ENCODE results near the gene NPPA.
"Not testable (repeated sequence)": the region's sequence is repeated elsewhere in the genome, so short reads cannot be mapped to it uniquely, and the experiment has no call there.

The NPPA gene

DNA sequence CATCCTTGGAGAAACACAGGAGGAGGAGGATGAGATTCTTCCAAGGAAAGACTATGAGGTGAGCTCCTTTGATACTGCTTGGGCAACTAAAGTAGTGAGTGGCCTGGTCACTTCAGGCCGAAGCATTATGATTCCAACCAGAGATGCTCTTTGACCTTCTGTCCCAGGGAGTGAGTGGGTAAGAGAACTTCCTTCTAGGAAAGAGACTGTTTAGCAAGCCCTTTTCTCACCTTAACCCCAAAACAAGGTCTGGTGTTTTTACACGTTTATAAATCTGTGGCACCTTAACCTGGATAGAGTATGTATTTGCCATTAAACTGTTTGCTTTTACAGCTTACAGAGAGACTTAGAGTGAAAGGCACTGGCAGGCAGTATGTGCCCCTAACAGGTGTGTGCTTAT is 40.5 kb downstream of the NPPA start:
- no peak for DNase-seq (ENCODE audit: low spot score)

DNA sequence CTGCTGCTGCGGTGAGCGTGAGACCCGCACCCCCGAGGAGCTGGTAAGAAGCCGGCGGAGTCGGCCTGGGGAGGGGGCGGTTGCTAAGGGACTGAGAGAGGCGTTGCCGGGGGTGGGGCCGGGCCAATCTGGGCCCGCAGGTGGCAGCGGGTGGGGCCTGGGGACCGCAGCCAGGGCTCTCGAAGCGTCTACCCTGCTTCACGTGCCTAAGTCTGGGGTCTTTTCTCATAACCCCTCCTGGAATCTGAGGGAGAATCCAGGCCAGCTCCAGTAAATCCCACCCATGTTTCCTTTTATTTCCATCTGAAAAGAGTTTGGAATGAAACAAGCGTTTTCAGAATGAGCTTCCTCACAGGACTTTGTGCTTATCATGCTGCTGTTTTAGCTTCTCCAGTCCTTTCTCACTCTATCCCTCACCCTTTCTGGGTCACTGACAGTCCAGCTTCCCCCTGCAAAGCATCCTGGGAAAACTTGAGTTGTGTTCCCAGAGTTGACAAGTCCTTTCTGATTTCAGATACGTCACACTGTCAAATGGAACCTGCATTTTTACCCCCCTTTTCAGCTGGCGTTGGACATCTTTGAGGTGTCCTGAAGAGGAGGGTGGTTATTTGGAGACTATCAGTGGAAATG is 41.2 kb downstream of the NPPA start:
- peak; percentile 66 for DNase-seq (ENCODE audit: low spot score)

DNA sequence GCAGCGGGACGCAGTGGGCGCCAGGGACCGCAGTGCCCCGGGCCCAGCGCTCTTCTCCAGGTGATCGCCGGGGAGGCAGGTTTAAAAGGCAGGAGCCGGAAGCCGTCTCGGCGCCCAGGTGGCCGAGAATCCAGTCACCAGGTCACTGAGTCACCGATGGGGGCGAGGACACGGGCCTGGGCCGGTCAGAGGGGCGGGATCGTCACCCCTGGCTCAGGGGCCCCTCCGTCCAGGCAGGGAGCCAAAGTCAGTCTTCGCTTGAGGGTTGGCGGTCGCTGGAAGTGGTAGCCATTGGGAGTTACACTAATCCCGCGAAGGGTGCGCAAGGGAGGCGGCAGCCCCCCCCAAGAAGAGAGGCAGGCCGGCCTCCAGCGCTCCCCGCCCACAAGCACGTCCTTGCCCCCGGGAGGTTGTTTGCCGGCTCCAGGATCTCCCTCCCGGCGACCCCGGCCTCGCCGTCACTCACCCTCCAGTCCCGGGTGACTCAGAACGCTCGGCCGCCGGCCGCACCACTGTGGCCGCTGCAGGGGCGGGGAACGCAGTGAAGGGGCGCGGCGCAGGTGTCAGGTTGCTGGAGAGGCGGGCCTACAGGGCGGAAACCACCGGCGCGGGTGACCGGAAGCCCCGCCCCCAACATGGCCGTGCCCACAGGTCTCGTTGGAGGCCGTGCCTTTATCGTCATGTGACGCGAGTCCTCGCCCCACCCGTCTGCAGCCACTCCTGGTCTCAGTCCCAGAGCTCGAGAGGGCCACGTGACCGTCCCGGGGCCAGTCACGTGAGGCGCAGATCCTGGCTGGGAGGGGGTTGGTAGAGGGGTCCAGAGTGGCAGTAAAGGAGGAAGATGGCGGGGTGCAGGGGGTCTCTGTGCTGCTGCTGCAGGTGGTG is 41.9 kb downstream of the NPPA start, which contains the start of the genes CLCN6 and MTHFR:
TSS of gene CLCN6 (plus strand) at position 770 of the 885 bp plus-strand sequence. CDS start at position 842, 72 bp downstream.
TSS of gene MTHFR (minus strand) at position 543 of the 885 bp plus-strand sequence. CDS start 2,848 bp downstream, outside the sequence.
- peak; percentile 99 for DNase-seq (ENCODE audit: low spot score)

DNA sequence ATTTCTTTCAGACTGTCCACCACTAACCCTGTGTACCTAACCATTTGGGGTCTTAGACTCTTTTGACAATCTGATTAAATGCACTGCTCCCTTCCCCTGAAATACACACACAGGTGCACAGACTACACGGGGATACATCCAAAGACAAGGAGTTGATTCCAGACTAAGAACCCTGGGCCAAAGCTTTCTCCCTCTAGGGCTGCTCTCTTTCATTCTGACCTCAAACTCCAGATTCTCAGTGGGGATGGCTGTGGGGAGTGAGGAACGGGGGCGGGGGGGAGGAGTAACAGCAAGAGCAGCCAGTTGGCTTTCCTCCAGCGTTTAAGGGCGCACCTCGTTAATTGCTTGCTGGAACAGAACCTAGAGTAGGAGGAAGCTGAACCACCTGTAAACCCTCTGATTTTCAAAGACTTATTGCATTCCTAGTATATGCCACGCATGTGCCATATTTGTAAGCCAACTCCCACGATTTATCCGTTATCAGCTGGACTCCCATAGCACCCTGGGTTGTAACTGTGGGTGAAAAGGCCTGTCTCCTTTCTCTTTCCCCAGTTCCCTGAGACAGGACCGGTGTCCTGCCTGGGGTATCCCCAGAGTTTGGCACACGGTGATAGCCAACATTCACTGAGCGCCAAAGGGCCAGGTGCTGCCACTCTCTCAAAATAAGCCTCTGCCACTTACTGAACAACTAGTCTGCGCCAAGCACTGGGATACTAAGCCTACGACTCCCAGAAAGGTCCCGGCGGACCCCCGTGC is 42.7 kb downstream of the NPPA start:
- DNase-seq (ENCODE audit: low spot score) = peak; percentile 77

DNA sequence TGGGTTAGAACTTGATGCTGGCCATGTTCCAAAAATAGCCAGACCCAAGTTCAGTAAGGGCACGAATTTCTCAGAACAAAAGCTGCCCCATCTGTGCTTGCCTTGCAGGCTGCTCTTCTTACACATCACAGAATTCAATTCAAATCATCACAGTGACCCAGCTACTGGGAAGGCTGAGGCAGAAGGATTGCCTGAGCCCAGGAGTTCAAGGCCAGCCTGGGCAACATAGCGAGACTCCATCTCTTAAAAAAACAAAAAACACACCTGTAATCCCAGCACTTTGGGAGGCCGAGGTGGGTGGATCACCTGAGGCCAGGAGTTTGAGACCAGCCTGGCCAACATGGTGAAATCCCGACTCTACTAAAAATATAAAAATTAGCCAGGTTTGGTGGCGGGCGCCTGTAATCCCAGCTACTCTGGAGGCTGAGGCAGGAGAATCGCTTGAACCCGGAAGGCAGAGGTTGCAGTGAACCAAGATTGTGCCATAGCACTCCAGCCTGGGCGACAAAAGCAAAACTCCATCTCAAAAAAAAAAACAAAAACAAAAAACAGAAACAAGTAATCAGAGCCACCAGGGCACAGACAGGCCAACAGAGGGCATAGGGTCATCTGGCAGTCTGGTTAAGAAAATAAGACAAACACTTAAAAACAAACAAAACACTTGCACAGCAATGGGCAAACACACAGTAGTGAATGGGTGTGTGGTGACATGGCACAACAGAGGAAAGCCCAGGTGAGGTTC is 43.5 kb downstream of the NPPA start:
- DNase-seq (ENCODE audit: low spot score) = not testable (repeated sequence)

DNA sequence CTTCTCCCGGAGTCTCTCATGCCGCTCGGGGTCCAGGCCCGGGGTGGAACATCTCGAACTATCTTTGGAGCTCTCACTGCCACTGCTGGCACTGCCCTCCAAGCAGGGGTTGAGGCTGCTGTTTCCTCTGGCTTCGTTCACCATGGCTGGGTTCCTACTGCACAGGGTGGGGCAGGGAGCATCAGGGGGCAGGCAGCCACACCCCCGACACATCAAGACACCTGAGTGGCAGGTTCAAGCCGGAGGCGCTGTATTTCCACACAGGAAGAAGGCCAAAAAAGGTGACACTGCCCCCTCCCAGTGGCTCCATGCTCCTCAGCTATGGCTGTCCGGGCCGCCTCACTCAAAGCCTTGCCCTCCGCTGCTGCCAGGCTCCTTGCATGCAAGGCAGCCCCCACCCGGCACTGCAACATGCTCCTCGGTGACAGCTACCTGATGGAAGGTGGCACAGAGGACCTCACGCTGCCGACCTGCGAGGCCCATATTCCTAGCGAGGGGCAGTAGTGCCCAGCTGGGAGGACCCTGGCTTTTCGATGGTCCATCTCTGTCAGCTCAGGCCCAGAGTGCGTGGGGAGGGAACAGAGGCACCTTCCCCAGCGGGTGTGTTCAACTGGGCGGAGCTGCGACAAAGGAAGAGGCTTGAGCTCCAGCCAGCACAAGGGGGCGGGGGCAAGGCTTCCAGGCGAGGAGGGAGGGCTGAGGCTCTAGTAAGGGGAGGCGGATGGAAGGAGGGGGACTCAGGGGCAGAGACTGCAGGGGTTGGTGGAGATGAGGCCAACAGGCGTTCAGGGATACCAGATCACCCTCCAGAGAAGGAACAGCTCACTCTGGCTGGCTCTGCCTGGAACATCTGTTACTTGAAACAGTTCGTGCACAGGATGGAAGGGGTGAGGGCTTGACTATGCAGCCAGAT is 44.4 kb downstream of the NPPA start:
- peak; percentile 81 for DNase-seq (ENCODE audit: low spot score)

DNA sequence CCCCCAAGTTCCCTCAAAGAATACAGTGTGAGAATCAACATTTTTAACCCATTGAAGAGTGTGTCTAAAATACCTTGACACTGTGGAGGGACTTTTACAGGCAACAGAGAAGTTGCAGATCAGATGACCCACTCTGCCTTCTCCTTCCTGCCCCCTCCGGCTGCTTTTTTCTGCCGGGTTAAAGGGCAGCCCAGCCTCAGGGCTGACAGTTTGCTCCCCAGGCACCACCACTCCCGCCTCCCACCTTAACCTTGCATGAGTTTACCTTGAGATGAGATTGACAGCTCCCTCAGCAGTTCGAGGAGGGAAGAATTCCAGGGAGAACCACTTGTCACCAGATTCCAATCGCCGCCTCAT is 45.0 kb downstream of the NPPA start:
- DNase-seq (ENCODE audit: low spot score) = no peak

DNA sequence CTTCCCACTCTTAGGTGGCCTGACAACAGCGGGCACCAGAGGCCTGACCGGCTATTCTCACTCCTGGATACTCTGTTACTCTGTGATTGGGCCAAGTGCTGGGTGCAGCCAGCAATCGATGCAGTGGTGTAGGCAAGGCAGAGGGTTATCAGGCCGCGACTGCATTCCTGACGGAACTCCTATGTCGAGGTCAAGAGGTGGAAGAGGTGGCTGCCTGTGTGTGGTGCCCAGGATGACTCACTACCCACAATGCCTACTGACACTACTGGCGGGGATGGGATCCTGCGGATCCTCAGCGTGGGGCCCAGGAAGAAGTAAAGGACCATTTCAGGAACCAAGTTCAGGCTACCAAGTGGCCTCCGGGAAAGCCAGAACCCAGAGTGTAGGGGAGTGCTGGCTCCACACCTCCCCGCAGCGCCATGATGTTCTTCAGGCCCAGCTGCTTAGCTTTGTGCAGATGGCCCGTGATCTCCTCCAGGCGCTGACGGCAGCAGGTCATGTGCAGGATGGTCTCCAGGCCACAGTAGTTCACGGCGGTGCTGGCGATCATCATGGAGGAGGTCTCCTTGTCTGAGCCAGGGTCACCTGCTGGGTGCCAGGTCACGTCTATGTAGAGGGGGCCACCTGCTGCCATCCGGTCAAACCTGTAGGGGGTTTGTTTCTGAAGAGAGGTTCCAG is 46.7 kb downstream of the NPPA start:
- no peak for DNase-seq (ENCODE audit: low spot score)

DNA sequence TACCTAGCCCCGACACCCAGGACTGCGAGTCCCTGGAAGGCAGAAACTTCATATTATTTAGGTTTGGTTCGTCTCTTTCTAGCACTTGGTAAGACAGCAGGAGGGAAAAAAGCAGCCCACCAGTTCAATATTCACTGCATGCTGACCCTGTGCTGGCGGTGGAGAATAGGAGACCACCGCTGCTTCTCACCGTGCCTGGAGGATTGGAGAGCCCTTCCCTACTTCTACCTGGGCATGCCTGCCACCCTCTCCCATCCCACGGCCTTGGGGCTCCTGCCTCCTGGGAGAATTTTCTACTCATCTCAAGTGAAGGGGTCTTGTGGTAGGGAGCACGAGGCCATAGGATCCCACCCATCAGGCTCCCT is 47.2 kb downstream of the NPPA start:
- no peak for DNase-seq (ENCODE audit: low spot score)

DNA sequence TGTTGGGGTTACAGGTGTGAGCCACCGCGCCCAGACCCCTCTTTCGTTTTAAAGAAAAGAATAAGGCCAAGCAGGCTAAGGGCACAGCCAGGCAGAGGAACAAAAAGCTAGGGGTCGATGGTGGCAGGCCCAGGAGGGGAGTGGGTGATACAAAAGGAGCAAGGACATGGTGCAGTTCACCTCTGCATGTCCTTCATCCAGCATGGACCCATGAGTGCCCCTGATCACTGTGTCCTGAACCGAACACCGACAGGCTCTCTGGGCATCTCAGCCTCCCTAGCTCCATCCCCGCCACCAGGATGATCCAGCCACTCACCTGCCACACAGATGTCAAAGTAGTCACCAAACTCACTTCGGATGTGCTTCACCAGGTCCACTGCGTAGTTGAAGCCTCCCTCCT is 47.7 kb downstream of the NPPA start:
- no peak for DNase-seq (ENCODE audit: low spot score)

DNA sequence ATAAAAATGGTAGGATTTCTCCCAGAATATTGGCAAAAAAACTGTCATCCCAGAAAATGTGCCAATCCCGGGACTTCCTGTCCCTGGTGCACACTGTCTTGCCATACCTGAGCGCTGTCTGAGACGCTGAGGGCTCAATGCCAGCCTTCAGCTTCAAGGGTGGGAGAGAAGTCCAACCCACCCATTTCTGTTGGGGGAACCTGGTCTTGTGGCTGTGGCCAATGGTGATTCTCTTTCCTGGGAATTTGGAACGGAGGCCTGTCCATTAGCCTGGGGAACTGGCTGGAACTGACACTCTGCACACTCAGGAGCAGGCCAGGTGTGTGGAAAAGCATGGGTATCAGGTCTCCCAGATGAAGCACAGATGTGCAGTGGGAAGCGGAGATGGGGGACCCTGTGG is 48.5 kb downstream of the NPPA start:
- no peak for DNase-seq (ENCODE audit: low spot score)

DNA sequence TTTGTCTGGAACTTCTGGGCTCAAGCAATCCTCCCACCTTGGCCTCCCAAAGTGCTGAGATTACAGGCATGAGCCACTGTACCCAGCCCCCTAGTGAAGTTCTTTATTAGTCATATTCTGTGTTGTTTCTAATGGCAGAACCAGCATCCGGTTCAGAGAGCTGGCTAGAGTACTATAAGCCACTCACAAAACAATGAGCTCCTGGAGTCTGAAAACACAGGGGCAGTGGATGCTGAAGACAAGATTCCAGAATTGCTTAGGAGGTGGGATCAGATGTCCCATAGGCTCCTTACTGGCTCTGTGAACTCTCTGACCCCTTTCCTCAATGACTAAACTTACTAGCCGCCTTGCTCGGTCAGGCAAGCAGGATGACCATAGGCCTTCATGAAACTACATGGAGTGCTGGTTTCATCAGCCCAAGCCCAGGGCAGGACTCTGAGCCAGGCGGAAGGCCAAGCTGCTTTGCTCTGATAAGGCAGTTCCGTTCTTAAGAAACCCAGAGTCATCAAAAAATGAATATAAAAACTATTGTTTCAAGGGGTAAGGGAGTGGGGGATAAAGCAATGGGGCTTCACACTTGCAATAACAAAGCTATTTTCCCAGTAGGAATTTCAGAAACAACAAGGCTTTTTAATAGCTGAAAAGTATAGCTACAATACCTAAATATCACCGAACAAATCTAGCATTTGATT is 49.9 kb downstream of the NPPA start:
- DNase-seq (ENCODE audit: low spot score) = peak; percentile 90

DNA sequence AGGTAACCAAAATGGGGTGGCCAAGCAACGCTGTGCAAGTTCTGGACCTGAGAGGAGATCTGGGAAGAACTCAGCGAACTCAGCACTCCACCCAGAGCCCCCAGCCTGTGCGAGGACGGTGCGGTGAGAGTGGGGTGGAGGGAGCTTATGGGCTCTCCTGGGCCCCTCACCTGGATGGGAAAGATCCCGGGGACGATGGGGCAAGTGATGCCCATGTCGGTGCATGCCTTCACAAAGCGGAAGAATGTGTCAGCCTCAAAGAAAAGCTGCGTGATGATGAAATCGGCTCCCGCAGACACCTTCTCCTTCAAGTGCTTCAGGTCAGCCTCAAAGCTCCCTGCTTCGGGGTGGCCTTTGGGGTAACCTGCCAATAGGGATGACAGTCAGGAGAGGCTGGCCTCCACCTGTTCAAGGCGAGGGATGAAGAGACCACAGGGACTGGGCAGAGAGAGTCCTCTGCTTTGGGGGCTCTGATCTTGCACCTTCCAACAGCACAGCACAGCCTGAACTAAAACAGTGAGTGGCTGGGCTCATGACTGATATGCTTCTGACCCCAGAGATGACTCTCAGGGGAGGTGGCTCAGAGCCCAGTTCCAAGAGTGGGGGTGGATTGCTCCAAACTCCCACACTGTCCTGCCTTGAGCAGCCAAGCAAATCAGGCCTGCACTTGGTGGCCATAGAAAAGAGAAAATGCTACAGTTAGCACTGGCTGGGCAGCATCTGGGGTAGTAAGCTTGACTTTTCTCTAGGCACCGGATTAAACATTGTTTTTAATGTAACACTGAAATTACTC is 51.4 kb downstream of the NPPA start:
- DNase-seq (ENCODE audit: low spot score) = peak; percentile 58

Measured in hematopoietic multipotent progenitor cell treated with erythropoietin and hydrocortisone succinate and interleukin-3 and kit ligand, for 15 days (in vitro differentiated cells).